Measurements from ENCODE around the gene GPM6B.
A peak's percentile ranks its signal among the peaks of the same experiment; 100 is the strongest.
"Not testable (repeated sequence)": the region's sequence is repeated elsewhere in the genome, so short reads cannot be mapped to it uniquely, and the experiment has no call there.

Gene GPM6B

GRCh38 chrX:13764281-13764680 lies 52.6 kb downstream of the GPM6B start:
- peak; percentile 39 to 69 (median 67) for DNase-seq

- no peak for DNase-seq
Measured at GRCh38 chrX:13763489-13763888, 53.4 kb downstream of the GPM6B start.

GRCh38 chrX:13761606-13762414 lies 55.1 kb downstream of the GPM6B start:
- peak in 3 of 4 experiments; percentile 33 to 42 (median 36) for DNase-seq

GRCh38 chrX:13760426-13760825 lies 56.5 kb downstream of the GPM6B start:
- peak in 3 of 4 experiments; percentile 43 to 58 (median 47) for DNase-seq

GRCh38 chrX:13759152-13759718 lies 57.7 kb downstream of the GPM6B start:
- DNase-seq = peak in 3 of 4 experiments; percentile 57 to 69 (median 60)

GRCh38 chrX:13756381-13756780 lies 60.5 kb downstream of the GPM6B start:
- no peak for DNase-seq

- no peak for DNase-seq
Measured at GRCh38 chrX:13755254-13755653, 61.6 kb downstream of the GPM6B start.

GRCh38 chrX:13754765-13755164 lies 62.1 kb downstream of the GPM6B start:
- DNase-seq = peak in 1 of 4 experiments; percentile 37

GRCh38 chrX:13752646-13753045 lies 64.2 kb downstream of the GPM6B start:
- DNase-seq = peak; percentile 50 to 60 (median 56)

- DNase-seq = no peak
Measured at GRCh38 chrX:13752141-13752540, 64.8 kb downstream of the GPM6B start.

GRCh38 chrX:13750812-13751211 lies 66.1 kb downstream of the GPM6B start:
- DNase-seq = peak in 1 of 4 experiments; percentile 14

GRCh38 chrX:13750204-13750603 lies 66.7 kb downstream of the GPM6B start:
- peak in 2 of 4 experiments; percentile 25 to 30 for DNase-seq

- DNase-seq = no peak
Measured at GRCh38 chrX:13748486-13748885, 68.4 kb downstream of the GPM6B start.

GRCh38 chrX:13747836-13748235 lies 69.1 kb downstream of the GPM6B start:
- peak in 3 of 4 experiments; percentile 33 to 62 (median 62) for DNase-seq

GRCh38 chrX:13742397-13743176 lies 74.3 kb downstream of the GPM6B start:
- DNase-seq = peak; percentile 20 to 43 (median 26)

GRCh38 chrX:13741695-13742094 lies 75.2 kb downstream of the GPM6B start:
- DNase-seq = no peak

GRCh38 chrX:13734278-13735172 lies 82.4 kb downstream of the GPM6B start, which contains the start of the genes OFD1 and TRAPPC2:
Gene OFD1 (plus strand): TSS chrX:13734748. CDS start chrX:13735072, 324 bp downstream.
Gene TRAPPC2 (minus strand): TSS chrX:13734620. CDS start chrX:13719963, 14,657 bp downstream.
- peak; percentile 91 to 96 (median 94) for DNase-seq

- no peak for DNase-seq
Measured at GRCh38 chrX:13733506-13733905, 83.4 kb downstream of the GPM6B start.

- DNase-seq = no peak
Measured at GRCh38 chrX:13732246-13733067, 84.4 kb downstream of the GPM6B start.

- DNase-seq = not testable (repeated sequence)
Measured at GRCh38 chrX:13730523-13730922, 86.4 kb downstream of the GPM6B start.

GRCh38 chrX:13726583-13726982 lies 90.3 kb downstream of the GPM6B start:
- not testable (repeated sequence) for DNase-seq

Data from suppressor macrophage (primary cell).